Measurements from ENCODE around the gene PCDH11X.
"Not testable (repeated sequence)": the region's sequence is repeated elsewhere in the genome, so short reads cannot be mapped to it uniquely, and the experiment has no call there.

Gene PCDH11X, protein sequence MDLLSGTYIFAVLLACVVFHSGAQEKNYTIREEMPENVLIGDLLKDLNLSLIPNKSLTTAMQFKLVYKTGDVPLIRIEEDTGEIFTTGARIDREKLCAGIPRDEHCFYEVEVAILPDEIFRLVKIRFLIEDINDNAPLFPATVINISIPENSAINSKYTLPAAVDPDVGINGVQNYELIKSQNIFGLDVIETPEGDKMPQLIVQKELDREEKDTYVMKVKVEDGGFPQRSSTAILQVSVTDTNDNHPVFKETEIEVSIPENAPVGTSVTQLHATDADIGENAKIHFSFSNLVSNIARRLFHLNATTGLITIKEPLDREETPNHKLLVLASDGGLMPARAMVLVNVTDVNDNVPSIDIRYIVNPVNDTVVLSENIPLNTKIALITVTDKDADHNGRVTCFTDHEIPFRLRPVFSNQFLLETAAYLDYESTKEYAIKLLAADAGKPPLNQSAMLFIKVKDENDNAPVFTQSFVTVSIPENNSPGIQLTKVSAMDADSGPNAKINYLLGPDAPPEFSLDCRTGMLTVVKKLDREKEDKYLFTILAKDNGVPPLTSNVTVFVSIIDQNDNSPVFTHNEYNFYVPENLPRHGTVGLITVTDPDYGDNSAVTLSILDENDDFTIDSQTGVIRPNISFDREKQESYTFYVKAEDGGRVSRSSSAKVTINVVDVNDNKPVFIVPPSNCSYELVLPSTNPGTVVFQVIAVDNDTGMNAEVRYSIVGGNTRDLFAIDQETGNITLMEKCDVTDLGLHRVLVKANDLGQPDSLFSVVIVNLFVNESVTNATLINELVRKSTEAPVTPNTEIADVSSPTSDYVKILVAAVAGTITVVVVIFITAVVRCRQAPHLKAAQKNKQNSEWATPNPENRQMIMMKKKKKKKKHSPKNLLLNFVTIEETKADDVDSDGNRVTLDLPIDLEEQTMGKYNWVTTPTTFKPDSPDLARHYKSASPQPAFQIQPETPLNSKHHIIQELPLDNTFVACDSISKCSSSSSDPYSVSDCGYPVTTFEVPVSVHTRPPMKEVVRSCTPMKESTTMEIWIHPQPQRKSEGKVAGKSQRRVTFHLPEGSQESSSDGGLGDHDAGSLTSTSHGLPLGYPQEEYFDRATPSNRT (N-terminal part only)

GRCh38 chrX:91779135-91779534 is at the start of gene PCDH11X:
PCDH11X (plus strand) TSS chrX:91779375; CDS start chrX:91835505, 56,130 bp downstream.
- DNase-seq (ENCODE audit: low read depth, low spot score); H3K4me3 ChIP-seq (ENCODE audit: low read depth, low read length); CTCF ChIA-PET; POLR2A ChIA-PET: not testable (repeated sequence)

DNA sequence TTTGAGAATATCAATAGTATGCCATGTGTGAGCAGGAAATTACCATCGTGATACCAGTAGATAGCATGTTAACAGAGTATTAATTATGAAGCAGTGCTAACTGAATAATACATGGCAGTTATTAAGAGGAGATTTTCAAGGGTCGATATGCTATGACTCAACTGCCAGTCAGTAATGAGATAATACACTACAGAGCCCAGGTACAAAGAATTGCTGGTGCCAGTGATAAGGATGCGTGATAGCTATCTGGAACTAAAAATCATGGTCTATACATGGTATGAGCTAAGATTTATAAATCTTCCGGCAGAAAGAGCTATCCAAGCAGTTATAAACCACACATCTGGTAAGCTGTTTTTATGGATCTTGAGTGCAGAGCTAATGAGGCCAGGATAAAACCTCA is 31.7 kb upstream of the PCDH11X start:
- DNase-seq (ENCODE audit: low read depth, low spot score); POLR2A ChIA-PET; CTCF ChIA-PET; H3K4me3 ChIP-seq (ENCODE audit: low read depth, low read length): not testable (repeated sequence)

DNA sequence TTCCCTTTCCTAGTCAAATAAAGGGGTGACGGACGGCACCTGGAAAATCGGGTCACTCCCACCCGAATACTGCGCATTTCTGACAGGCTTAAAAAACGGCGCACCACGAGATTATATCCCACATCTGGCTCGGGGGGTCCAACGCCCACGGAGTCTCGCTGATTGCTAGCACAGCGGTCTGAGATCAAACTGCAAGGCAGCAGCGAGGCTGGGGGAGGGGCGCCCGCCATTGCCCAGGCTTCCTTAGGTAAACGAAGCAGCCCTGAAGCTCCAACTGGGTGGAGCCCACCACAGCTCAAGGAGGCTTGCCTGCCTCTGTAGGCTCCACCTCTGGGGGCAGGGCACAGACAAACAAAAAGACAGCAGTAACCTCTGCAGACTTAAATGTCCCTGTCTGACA is 26.2 kb upstream of the PCDH11X start:
- DNase-seq (ENCODE audit: low read depth, low spot score); H3K4me3 ChIP-seq (ENCODE audit: low read depth, low read length); CTCF ChIA-PET; POLR2A ChIA-PET: not testable (repeated sequence)

DNA sequence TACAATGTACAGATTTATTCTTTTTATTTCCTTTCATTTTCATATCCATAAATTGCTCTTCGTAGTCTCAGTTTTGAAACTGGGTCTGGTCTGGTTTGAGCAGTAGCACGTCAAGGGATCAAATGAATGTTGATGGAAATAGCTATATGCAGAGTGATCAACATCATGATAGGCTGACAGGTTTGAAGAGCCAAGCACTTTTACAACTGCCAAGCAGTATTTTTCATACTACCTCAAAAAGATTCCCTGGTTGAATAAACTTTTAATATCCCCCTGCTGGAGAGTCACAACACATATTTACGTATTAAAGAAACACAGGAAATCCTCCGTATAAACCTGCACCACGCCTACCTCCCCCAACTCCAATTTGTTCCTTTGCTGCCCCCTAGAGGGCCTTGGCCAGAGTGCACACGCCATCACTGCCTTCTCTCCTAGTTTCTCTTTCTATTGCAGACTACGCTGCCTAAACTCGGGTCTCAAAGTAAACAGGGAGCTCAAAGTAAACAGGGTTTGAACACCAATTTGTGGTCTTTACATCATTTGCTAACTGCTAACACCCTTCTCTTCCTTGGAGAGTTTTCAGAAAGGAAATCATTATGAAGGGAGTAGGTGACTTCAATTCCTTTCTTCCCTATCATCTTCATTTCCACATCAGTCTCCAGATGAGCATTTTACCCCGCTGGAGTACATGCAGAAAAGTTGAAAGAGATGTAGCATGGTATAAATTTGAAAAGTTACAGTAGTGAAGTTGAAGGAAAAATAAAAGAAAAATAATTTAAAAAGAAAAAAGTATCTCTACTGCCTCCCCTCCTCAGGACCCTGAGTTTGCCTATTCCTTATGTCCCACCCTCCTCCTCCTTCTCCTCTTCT is 8.3 kb upstream of the PCDH11X start:
- CTCF ChIA-PET; POLR2A ChIA-PET; H3K4me3 ChIP-seq (ENCODE audit: low read depth, low read length); DNase-seq (ENCODE audit: low read depth, low spot score): not testable (repeated sequence)

GRCh38 chrX:91773943-91774342 is 5.2 kb upstream of the PCDH11X start:
- DNase-seq (ENCODE audit: low read depth, low spot score); CTCF ChIA-PET; POLR2A ChIA-PET; H3K4me3 ChIP-seq (ENCODE audit: low read depth, low read length): not testable (repeated sequence)

- DNase-seq (ENCODE audit: low read depth, low spot score); CTCF ChIA-PET; H3K4me3 ChIP-seq (ENCODE audit: low read depth, low read length); POLR2A ChIA-PET: not testable (repeated sequence)
Observed at GRCh38 chrX:91780008-91780407, 833 bp downstream of the PCDH11X start.

- H3K4me3 ChIP-seq (ENCODE audit: low read depth, low read length); POLR2A ChIA-PET; DNase-seq (ENCODE audit: low read depth, low spot score); CTCF ChIA-PET: not testable (repeated sequence)
Observed at GRCh38 chrX:91780698-91781097, 1.5 kb downstream of the PCDH11X start.

GRCh38 chrX:91781553-91782298 is 2.6 kb downstream of the PCDH11X start:
- H3K4me3 ChIP-seq (ENCODE audit: low read depth, low read length); CTCF ChIA-PET; POLR2A ChIA-PET; DNase-seq (ENCODE audit: low read depth, low spot score): not testable (repeated sequence)

GRCh38 chrX:91782825-91783224 is 3.6 kb downstream of the PCDH11X start:
- DNase-seq (ENCODE audit: low read depth, low spot score); POLR2A ChIA-PET; CTCF ChIA-PET; H3K4me3 ChIP-seq (ENCODE audit: low read depth, low read length): not testable (repeated sequence)

GRCh38 chrX:91817537-91817936 is 38.4 kb downstream of the PCDH11X start:
- POLR2A ChIA-PET; DNase-seq (ENCODE audit: low read depth, low spot score); H3K4me3 ChIP-seq (ENCODE audit: low read depth, low read length); CTCF ChIA-PET: not testable (repeated sequence)

- H3K4me3 ChIP-seq (ENCODE audit: low read depth, low read length); POLR2A ChIA-PET; CTCF ChIA-PET; DNase-seq (ENCODE audit: low read depth, low spot score): not testable (repeated sequence)
Observed at GRCh38 chrX:91825321-91825720, 46.1 kb downstream of the PCDH11X start.
